ENCODE measurements around the gene PKMYT1.

Gene PKMYT1

DNA sequence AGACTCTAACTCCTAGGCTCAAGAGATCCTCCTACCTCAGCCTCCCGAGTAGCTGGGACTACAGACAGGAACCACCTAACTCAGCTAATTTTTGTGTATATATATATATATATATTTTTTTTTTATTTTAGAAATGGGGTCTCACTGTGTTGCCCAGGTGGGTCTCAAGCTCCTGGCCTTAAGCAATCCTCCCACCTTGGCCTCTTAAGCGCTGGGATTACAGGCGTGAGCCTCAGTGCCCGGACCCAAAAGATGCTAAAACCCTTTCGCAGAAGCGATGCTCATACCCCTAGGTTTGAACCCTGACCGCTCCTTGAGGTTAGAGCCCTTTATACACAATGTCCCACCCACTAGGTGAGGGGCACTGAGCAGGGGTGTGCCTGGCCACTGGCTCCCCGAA, 30.3 kb upstream of the PKMYT1 start:
- Histone ChIP-seq H3K4me1 (ENCODE audit: low read depth, poor library complexity, severe bottlenecking) (peaks cover 47% of the 10 kb centered on the region), H3K79me2 (ENCODE audit: insufficient read depth, low read depth) (no peaks in the 10 kb centered on the region), H3K9ac (no peak overlapping the region), H3K27ac (no peak overlapping the region), H4K20me1 (ENCODE audit: insufficient read depth) (no peaks in the 10 kb centered on the region), H3K36me3 (ENCODE audit: insufficient read depth) (no peaks in the 10 kb centered on the region), H3K27me3 (ENCODE audit: insufficient read depth, low read depth) (peaks cover 69% of the 10 kb centered on the region), H3K4me2 (no peak overlapping the region), H2AFZ (ENCODE audit: low read depth) (no peak overlapping the region), H3K4me3 (IDR thresholded peaks at IDR 0.05; ENCODE audit: insufficient read depth, low read depth, low read length) (no peak overlapping the region)
- TF ChIP-seq, protein P1, sequence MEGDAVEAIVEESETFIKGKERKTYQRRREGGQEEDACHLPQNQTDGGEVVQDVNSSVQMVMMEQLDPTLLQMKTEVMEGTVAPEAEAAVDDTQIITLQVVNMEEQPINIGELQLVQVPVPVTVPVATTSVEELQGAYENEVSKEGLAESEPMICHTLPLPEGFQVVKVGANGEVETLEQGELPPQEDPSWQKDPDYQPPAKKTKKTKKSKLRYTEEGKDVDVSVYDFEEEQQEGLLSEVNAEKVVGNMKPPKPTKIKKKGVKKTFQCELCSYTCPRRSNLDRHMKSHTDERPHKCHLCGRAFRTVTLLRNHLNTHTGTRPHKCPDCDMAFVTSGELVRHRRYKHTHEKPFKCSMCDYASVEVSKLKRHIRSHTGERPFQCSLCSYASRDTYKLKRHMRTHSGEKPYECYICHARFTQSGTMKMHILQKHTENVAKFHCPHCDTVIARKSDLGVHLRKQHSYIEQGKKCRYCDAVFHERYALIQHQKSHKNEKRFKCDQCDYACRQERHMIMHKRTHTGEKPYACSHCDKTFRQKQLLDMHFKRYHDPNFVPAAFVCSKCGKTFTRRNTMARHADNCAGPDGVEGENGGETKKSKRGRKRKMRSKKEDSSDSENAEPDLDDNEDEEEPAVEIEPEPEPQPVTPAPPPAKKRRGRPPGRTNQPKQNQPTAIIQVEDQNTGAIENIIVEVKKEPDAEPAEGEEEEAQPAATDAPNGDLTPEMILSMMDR (conservative IDR thresholded peaks at IDR 0.05; ENCODE audit: low read depth, low read length): no peak

DNA sequence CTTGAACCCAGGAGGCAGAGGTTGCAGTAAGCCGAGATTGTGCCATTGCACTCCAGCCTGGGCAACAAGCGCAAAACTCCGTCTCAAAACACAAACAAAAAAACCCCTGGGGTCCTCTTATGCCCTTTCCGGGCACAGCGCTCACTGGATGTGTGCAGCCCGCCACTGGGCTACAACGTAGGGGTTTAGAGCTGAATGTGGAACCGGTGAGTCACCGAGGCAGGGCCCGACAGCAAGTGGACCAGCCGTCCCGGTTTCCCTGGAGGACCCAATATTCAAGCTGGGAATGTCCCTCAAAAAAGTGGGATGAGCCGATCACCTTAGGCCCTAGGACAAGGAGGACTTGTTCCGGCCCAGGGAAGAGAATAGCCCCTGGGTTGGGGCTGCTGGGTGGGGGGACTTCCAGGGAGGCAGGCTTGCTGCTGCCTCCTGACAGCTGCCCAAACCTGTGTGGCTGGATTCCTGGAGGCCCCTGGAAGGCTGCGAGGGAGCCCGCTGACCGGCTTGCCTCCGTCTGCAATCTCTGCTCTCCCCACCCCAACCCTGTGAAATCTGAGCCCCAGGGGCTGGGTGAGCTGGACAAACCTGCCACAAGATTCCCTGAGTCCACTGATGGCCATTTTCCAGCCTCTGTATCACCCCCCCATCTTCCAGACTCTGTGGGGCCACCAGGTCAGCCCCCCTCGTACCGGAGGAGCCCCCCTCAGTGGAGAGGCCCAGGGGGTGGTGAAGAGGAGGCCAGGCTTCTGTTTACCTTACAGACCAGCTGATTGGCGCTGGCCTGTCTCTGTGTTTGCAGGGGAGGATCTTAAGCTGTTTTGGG, 29.5 kb upstream of the PKMYT1 start:
- Histone ChIP-seq H3K4me1 (ENCODE audit: low read depth, poor library complexity, severe bottlenecking) (peaks cover 50% of the 10 kb centered on the region), H3K36me3 (ENCODE audit: insufficient read depth) (no peaks in the 10 kb centered on the region), H3K27ac (no peak overlapping the region), H3K4me2 (no peak overlapping the region), H3K27me3 (ENCODE audit: insufficient read depth, low read depth) (peaks cover 71% of the 10 kb centered on the region), H3K4me3 (IDR thresholded peaks at IDR 0.05; ENCODE audit: insufficient read depth, low read depth, low read length) (no peak overlapping the region), H4K20me1 (ENCODE audit: insufficient read depth) (no peaks in the 10 kb centered on the region), H3K9ac (no peak overlapping the region), H2AFZ (ENCODE audit: low read depth) (no peak overlapping the region), H3K79me2 (ENCODE audit: insufficient read depth, low read depth) (no peaks in the 10 kb centered on the region)
- TF ChIP-seq, protein P1 (conservative IDR thresholded peaks at IDR 0.05; ENCODE audit: low read depth, low read length): no peak

GRCh38 chr16:3008690-3009037, 28.4 kb upstream of the PKMYT1 start:
- Histone ChIP-seq H3K79me2 (ENCODE audit: insufficient read depth, low read depth) (no peaks in the 10 kb centered on the region), H3K9ac (no peak overlapping the region), H3K27ac (no peak overlapping the region), H3K36me3 (ENCODE audit: insufficient read depth) (no peaks in the 10 kb centered on the region), H3K4me3 (IDR thresholded peaks at IDR 0.05; ENCODE audit: insufficient read depth, low read depth, low read length) (no peak overlapping the region), H3K4me1 (ENCODE audit: low read depth, poor library complexity, severe bottlenecking) (peaks cover 51% of the 10 kb centered on the region), H2AFZ (ENCODE audit: low read depth) (no peak overlapping the region), H3K27me3 (ENCODE audit: insufficient read depth, low read depth) (peaks cover 64% of the 10 kb centered on the region), H3K4me2 (no peak overlapping the region; the same call in 1 of the 2 replicates), H4K20me1 (ENCODE audit: insufficient read depth) (no peaks in the 10 kb centered on the region)
- TF ChIP-seq, protein P1 (conservative IDR thresholded peaks at IDR 0.05; ENCODE audit: low read depth, low read length): no peak

- Histone ChIP-seq H3K4me3 (IDR thresholded peaks at IDR 0.05; ENCODE audit: insufficient read depth, low read depth, low read length) (no peak overlapping the region), H2AFZ (ENCODE audit: low read depth) (no peak overlapping the region), H3K4me2 (peak overlapping the region; percentile 43; the same call in 1 of the 2 replicates), H3K4me1 (ENCODE audit: low read depth, poor library complexity, severe bottlenecking) (peaks cover 49% of the 10 kb centered on the region), H3K36me3 (ENCODE audit: insufficient read depth) (no peaks in the 10 kb centered on the region), H4K20me1 (ENCODE audit: insufficient read depth) (no peaks in the 10 kb centered on the region), H3K9ac (no peak overlapping the region), H3K27ac (no peak overlapping the region), H3K27me3 (ENCODE audit: insufficient read depth, low read depth) (peaks cover 58% of the 10 kb centered on the region), H3K79me2 (ENCODE audit: insufficient read depth, low read depth) (no peaks in the 10 kb centered on the region)
- TF ChIP-seq, protein P1 (conservative IDR thresholded peaks at IDR 0.05; ENCODE audit: low read depth, low read length): no peak
Observed at GRCh38 chr16:3007957-3008689, 27.9 kb upstream of the PKMYT1 start.
